Activated CD4-positive, alpha-beta T cell treated with anti-CD3 and anti-CD28 coated beads, Interleukin-2, Interleukin-6, amounts not matched to agents 100 ng/mL and 50 ng/mL, durations not matched to agents 16 hours and 8 hours (primary cell): Measurements from ENCODE around the gene DNAJA1.
"Not testable (repeated sequence)": the region's sequence is repeated elsewhere in the genome, so short reads cannot be mapped to it uniquely, and the experiment has no call there.

Source experiments
- DNase-seq: peaks from one replicate; pipeline ENCODE4 v3.0.0-alpha.2; 2020

DNAJA1 gene

GRCh38 chr9:33082538-33083326 lies 57.7 kb downstream of the DNAJA1 start:
- DNase-seq: peak; percentile 14

GRCh38 chr9:33085672-33086071 lies 60.6 kb downstream of the DNAJA1 start:
- DNase-seq: not testable (repeated sequence)
